BJ (cell line): Measurements from ENCODE around the gene EME2. TPM values are rescaled to one million over a fixed set of nuclear protein-coding genes. Genes with fewer than 3 reads are reported as not detected.

Experiments used
- CTCF ChIA-PET: fragments of 350-600 bp; formaldehyde crosslinking; extraction: SDS; loops from one replicate; lab custom pipeline; 2021; ENCODE audit warnings: antibody characterized with exemption, inconsistent platforms; lab: Yijun Ruan, JAX
- POLR2A ChIA-PET: fragments of 300-600 bp; sonication (Branson Sonifier 250); formaldehyde crosslinking; extraction: SDS; loops from one replicate; lab custom pipeline; 2021; ENCODE audit warnings: antibody characterized with exemption; lab: Charles Lee
- DNase-seq: peaks from one replicate; pipeline ENCODE4 v3.0.0-alpha.2; 2011; ENCODE audit warnings: low read depth
- H3K27me3 ChIP-seq: 2 replicates; pipeline ENCODE4 v1.6.0; 2011; ENCODE audit warnings: low read length; ENCODE audit not compliant: control insufficient read depth, insufficient read depth
- H3K36me3 ChIP-seq: 2 replicates; pipeline ENCODE4 v1.5.1; 2011; ENCODE audit warnings: low read length; ENCODE audit not compliant: control insufficient read depth, insufficient read depth
- H3K4me3 ChIP-seq: 2 replicates; pipeline ENCODE4 v1.5.1; 2011; ENCODE audit warnings: low read depth, mild to moderate bottlenecking, control low read depth, low read length
- polyA plus RNA-seq: library from polyadenylated mRNA; depleted of rRNA; stranded (reverse); fragments of >200 nt; gene quantifications from 2 replicates; pipeline ENCODE4 v1.2.3, GENCODE V29; 2011
- TF ChIP-seq, protein P1 (sequence below): IDR thresholded peaks from 2 replicates; pipeline ENCODE4 v1.5.1; 2011; ENCODE audit warnings: low read depth, mild to moderate bottlenecking, control low read depth, inconsistent platforms, low read length, moderate library complexity; ENCODE audit not compliant: insufficient read depth

The EME2 gene
- polyA plus RNA-seq, 1 experiment, result 4.0 TPM

DNA sequence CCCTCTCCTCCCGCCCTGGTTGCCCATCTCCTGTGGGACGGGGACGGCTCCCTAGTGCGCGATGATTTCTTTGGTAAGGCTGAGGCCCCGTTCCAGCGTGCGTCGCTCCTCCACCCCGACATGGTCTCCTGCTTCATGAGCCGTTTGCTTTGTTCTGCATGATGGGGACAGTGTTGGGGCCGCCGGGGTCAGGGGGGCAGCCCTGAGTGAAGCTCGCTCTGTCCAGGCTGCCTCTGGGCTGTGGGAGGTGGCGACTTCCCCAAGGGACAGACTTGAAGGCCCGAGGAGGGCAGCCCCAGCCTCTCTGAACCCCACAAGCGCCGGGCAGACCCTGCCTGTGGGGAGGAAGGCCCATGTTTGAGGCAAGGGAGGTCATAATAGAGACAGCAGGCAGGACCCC lies 13.7 kb upstream of the EME2 start:
- Histone ChIP-seq H3K4me3 (no peak overlapping the region), H3K36me3 (peaks cover 29% of the 10 kb centered on the region), H3K27me3 (no peaks in the 10 kb centered on the region)
- ChIA-PET POLR2A (no interaction called here), CTCF (interaction anchor here (1.2 kb wide), 1 partner anchor 12 kb away, joined by 3 read pairs; no protein-coding TSS in a partner anchor)
- TF ChIP-seq, protein P1, sequence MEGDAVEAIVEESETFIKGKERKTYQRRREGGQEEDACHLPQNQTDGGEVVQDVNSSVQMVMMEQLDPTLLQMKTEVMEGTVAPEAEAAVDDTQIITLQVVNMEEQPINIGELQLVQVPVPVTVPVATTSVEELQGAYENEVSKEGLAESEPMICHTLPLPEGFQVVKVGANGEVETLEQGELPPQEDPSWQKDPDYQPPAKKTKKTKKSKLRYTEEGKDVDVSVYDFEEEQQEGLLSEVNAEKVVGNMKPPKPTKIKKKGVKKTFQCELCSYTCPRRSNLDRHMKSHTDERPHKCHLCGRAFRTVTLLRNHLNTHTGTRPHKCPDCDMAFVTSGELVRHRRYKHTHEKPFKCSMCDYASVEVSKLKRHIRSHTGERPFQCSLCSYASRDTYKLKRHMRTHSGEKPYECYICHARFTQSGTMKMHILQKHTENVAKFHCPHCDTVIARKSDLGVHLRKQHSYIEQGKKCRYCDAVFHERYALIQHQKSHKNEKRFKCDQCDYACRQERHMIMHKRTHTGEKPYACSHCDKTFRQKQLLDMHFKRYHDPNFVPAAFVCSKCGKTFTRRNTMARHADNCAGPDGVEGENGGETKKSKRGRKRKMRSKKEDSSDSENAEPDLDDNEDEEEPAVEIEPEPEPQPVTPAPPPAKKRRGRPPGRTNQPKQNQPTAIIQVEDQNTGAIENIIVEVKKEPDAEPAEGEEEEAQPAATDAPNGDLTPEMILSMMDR, result no peak
- DNase-seq, result no peak

- ChIA-PET CTCF (no interaction called here), POLR2A (no interaction called here)
- TF ChIP-seq, protein P1, result no peak
- DNase-seq, result no peak
- H3K36me3 ChIP-seq, result peaks cover 31% of the 10 kb centered on the region
- H3K4me3 ChIP-seq, result no peak overlapping the region
- H3K27me3 ChIP-seq, result no peaks in the 10 kb centered on the region
Measured at GRCh38 chr16:1759511-1759910, 13.1 kb upstream of the EME2 start.

GRCh38 chr16:1760911-1761310 lies 11.7 kb upstream of the EME2 start:
- DNase-seq, result no peak
- TF ChIP-seq, protein P1, result no peak
- POLR2A ChIA-PET, result no interaction called here
- no peak overlapping the region for H3K4me3 ChIP-seq
- no peaks in the 10 kb centered on the region for H3K27me3 ChIP-seq
- peaks cover 38% of the 10 kb centered on the region for H3K36me3 ChIP-seq
- CTCF ChIA-PET, result no interaction called here

DNA sequence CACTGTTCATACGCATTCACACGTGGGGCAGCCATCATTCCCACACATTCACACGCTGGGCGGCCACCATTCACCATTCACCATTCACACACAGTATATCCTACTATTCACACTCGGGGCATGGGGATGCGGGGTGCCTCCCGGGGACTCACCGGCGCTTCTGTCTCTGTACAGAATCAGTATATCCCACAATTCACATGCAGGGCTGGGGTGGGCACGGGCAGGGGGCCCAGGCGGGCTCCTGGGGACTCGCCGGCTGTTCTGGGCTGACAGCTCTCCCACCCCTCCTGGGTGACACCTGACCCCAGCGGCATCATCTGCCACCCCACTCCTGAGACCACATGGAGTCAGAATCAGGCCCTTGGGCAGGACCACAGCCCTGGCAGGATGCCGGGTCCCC lies 10.9 kb upstream of the EME2 start:
- TF ChIP-seq, protein P1, result no peak
- ChIA-PET POLR2A (no interaction called here), CTCF (no interaction called here)
- H3K36me3 ChIP-seq, result peaks cover 41% of the 10 kb centered on the region
- H3K27me3 ChIP-seq, result no peaks in the 10 kb centered on the region
- H3K4me3 ChIP-seq, result no peak overlapping the region
- no peak for DNase-seq

- Histone ChIP-seq H3K36me3 (peaks cover 47% of the 10 kb centered on the region), H3K4me3 (no peak overlapping the region), H3K27me3 (no peaks in the 10 kb centered on the region)
- ChIA-PET CTCF (interaction anchor here (1.5 to 3.8 kb wide), 2 partner anchors 10 to 57 kb away, joined by 3 to 14 read pairs; partner anchors contain the start of gene MAPK8IP3), POLR2A (no interaction called here)
- DNase-seq, result no peak
- TF ChIP-seq, protein P1, result no peak
Measured at GRCh38 chr16:1762196-1762878, 10.3 kb upstream of the EME2 start.
